ENCODE data around the gene RARB. TPM values are rescaled to one million over a fixed set of nuclear protein-coding genes. Genes with fewer than 3 reads are reported as not detected.

The RARB gene
- total and polyA plus RNA-seq, 2 experiments from 2014 or later, result 0.14 to 0.42 TPM

- Mint-ChIP-seq H3K9me3 (no peaks in the 10 kb centered on the region; the same call in 2 of the 3 replicates), H3K36me3 (ENCODE audit: low read depth) (no peaks in the 10 kb centered on the region), H3K27ac (no peak overlapping the region), H3K4me1 (peaks cover 51% of the 10 kb centered on the region), H3K27me3 (ENCODE audit: insufficient read depth, low read depth, poor library complexity) (peaks cover 10% of the 10 kb centered on the region), H3K4me3 (no peak overlapping the region)
- Histone ChIP-seq H3K79me2 (replicated peaks; ENCODE audit: insufficient read depth) (no peaks in the 10 kb centered on the region), H3K4me3 (no peak overlapping the region), H3K27ac (ENCODE audit: low read depth) (no peak overlapping the region), H4K20me1 (replicated peaks; ENCODE audit: insufficient read depth) (no peaks in the 10 kb centered on the region), H3K27me3 (ENCODE audit: insufficient read depth) (peaks cover 19% of the 10 kb centered on the region), H3K4me2 (no peak overlapping the region), H3K36me3 (ENCODE audit: insufficient read depth) (no peaks in the 10 kb centered on the region), H3K9me2 (ENCODE audit: insufficient read depth) (no peaks in the 10 kb centered on the region), H3F3A (replicated peaks; ENCODE audit: low read depth) (no peaks in the 10 kb centered on the region; the same call in 1 of the 2 replicates), H3K4me1 (ENCODE audit: insufficient read depth) (peaks cover 33% of the 10 kb centered on the region), H2AFZ (no peak overlapping the region)
- DNase-seq (ENCODE audit: low spot score), result no peak
- no peak for TF ChIP-seq CTCF (conservative IDR thresholded peaks at IDR 0.05; ENCODE audit: low read depth in 2 of 2)
- TF ChIP-seq REST (IDR thresholded peaks at IDR 0.05; ENCODE audit: unreplicated experiment), result no peak
- TF ChIP-seq JUNB (IDR thresholded peaks at IDR 0.05; ENCODE audit: unreplicated experiment), result no peak
- no peak for TF ChIP-seq ZNF331 (CRISPR knock-in tag; IDR thresholded peaks at IDR 0.05; ENCODE audit: low read depth)
- no peak for TF ChIP-seq EZH2phosphoT487 (IDR thresholded peaks at IDR 0.05; ENCODE audit: unreplicated experiment)
- no peak for TF ChIP-seq NANOG (IDR thresholded peaks at IDR 0.05; ENCODE audit: borderline replicate concordance)
- TF ChIP-seq ZNF462 (CRISPR knock-in tag; IDR thresholded peaks at IDR 0.05), result no peak
- no peak for TF ChIP-seq POLR2AphosphoS5 (IDR thresholded peaks at IDR 0.05; ENCODE audit: low read depth)
- TF ChIP-seq ZNF114 (CRISPR knock-in tag; IDR thresholded peaks at IDR 0.05), result no peak
- TF ChIP-seq CREB1 (CRISPR knock-in tag; IDR thresholded peaks at IDR 0.05; ENCODE audit: low read depth), result no peak
- no peak for ATAC-seq
These were observed 3.1 kb downstream of the RARB start for GRCh38 chr3:25430935-25431770.

All from GM23338 (cell line).